ENCODE measurements around the gene MYBPC2.
"Not testable (repeated sequence)": the region's sequence is repeated elsewhere in the genome, so short reads cannot be mapped to it uniquely, and the experiment has no call there.

The MYBPC2 gene

DNA sequence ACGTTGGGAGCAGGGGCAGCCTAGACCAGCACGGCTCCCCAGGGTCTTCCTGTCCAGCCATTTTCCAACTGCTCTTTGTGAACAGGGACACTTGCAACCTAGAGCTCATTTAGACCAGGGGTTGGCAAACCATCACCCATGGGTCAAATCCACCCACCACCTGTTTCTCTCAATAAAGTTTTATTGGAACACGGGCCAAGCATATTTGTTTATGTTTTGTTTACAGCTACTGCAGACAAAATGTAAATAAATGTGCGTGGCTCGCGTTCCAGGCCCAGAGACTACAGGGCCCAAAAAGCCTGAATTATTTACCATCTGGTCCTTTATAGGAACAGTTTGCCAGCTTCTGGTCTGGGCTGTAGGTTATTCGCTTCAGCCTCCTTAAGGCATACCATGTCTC, 30.3 kb downstream of the MYBPC2 start:
- Histone ChIP-seq H3K4me1 (ENCODE audit: insufficient read depth, insufficient read length) (no peaks in the 10 kb centered on the region), H3K4me3 (ENCODE audit: insufficient read length, low read depth) (no peak overlapping the region), H3K27me3 (ENCODE audit: insufficient read depth, insufficient read length) (no peaks in the 10 kb centered on the region), H3K9ac (ENCODE audit: insufficient read length, low read depth) (no peak overlapping the region), H3K9me3 (ENCODE audit: insufficient read depth, low read length) (no peaks in the 10 kb centered on the region), H3K36me3 (ENCODE audit: insufficient read depth, insufficient read length, low read length) (no peaks in the 10 kb centered on the region)
- DNase-seq (ENCODE audit: low read depth, low spot score) = no peak
- TF ChIP-seq ZNF274 (IDR thresholded peaks at IDR 0.05; ENCODE audit: low read depth, low read length) = no peak
- TF ChIP-seq YY1 (IDR thresholded peaks at IDR 0.05; ENCODE audit: insufficient read depth, insufficient read length) = no peak
- TF ChIP-seq SUZ12 (IDR thresholded peaks at IDR 0.05; ENCODE audit: extremely low read depth, insufficient read depth, insufficient read length) = no peak

DNA sequence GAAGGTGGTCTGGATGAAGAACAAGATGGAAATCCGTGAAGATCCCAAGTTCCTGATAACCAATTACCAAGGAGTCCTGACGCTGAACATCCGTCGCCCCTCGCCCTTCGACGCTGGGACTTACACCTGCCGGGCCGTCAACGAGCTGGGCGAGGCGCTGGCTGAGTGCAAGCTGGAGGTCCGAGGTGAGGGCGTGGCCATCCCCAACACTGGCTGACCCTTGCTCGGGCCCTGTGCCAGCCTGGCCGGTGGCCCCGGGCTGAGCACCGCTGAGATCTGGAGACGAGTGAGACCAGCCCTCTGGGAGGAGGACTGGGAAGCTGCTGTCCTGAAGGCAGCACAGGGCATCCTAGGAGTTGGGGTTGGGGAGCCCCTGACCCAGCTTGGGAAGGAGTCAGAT, 31.7 kb downstream of the MYBPC2 start:
- TF ChIP-seq SUZ12 (IDR thresholded peaks at IDR 0.05; ENCODE audit: extremely low read depth, insufficient read depth, insufficient read length) = no peak
- no peak for DNase-seq (ENCODE audit: low read depth, low spot score)
- no peaks in the 10 kb centered on the region for H3K9me3 ChIP-seq (ENCODE audit: insufficient read depth, low read length)
- no peaks in the 10 kb centered on the region for H3K36me3 ChIP-seq (ENCODE audit: insufficient read depth, insufficient read length, low read length)
- H3K4me3 ChIP-seq (ENCODE audit: insufficient read length, low read depth) = no peak overlapping the region
- H3K4me1 ChIP-seq (ENCODE audit: insufficient read depth, insufficient read length) = no peaks in the 10 kb centered on the region
- no peak overlapping the region for H3K9ac ChIP-seq (ENCODE audit: insufficient read length, low read depth)
- no peaks in the 10 kb centered on the region for H3K27me3 ChIP-seq (ENCODE audit: insufficient read depth, insufficient read length)

DNA sequence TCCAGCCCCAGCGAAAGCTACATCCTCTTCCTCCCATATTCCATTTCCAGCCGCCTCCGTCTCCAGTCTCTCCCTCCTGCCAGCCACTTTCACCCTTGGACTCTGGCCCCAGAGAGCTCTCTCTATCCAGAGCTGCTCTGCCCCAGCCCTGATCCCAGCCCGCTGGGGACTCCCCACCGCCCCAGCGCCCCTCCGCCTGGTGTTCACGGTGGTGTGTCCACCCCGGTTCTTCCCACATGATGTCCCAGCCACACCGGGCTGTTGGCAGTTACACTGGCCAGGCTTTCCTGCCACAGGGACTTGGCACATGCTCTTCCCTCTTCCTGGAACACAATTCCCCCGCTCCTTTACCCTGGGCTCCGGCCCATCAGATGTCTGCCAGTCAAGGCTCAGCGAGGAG, 32.3 kb downstream of the MYBPC2 start:
- no peak overlapping the region for H3K4me3 ChIP-seq (ENCODE audit: insufficient read length, low read depth)
- TF ChIP-seq ZNF274 (IDR thresholded peaks at IDR 0.05; ENCODE audit: low read depth, low read length) (no peak), SUZ12 (IDR thresholded peaks at IDR 0.05; ENCODE audit: extremely low read depth, insufficient read depth, insufficient read length) (no peak)
- H3K9ac ChIP-seq (ENCODE audit: insufficient read length, low read depth) = no peak overlapping the region
- no peaks in the 10 kb centered on the region for H3K9me3 ChIP-seq (ENCODE audit: insufficient read depth, low read length)
- no peaks in the 10 kb centered on the region for H3K27me3 ChIP-seq (ENCODE audit: insufficient read depth, insufficient read length)
- DNase-seq (ENCODE audit: low read depth, low spot score) = no peak
- H3K36me3 ChIP-seq (ENCODE audit: insufficient read depth, insufficient read length, low read length) = no peaks in the 10 kb centered on the region
- no peaks in the 10 kb centered on the region for H3K4me1 ChIP-seq (ENCODE audit: insufficient read depth, insufficient read length)

DNA sequence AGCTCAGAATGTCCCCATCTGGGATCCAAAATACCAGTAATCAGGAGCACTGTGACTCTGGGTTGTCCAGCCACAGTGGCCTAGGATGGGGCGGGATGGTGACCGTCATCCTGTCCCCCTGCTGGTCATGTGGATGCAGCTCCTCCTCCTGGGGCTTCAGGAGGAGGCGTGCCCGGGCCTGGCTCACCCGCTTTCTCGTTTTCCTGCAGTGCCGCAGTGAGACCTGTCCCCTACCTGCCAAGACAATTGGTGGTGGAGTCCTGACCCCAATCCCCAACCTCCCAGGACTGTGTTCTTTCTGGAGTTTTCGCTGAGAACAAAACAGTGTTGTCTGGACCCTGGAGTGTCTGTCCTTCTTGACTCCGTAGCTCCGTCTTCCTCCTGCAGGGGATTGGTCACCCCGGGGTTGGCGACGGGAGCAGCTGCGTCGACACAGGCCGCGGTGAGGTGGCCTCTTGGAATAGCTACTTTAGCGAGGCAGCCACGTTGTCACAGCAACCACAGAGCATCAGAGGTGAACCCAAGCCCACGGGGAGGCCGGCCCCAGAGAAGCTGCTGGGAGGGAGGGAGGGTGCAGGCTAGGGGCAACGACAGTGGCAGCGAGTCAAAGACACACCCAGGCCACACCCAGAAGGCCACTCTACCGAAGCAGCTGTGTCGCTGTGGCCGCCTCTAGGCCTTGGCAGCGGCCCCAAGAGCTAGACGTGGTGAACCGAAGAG, 33.5 kb downstream of the MYBPC2 start:
- Histone ChIP-seq H3K9me3 (ENCODE audit: insufficient read depth, low read length) (no peaks in the 10 kb centered on the region), H3K4me3 (ENCODE audit: insufficient read length, low read depth) (no peak overlapping the region), H3K27me3 (ENCODE audit: insufficient read depth, insufficient read length) (no peaks in the 10 kb centered on the region), H3K4me1 (ENCODE audit: insufficient read depth, insufficient read length) (no peaks in the 10 kb centered on the region), H3K9ac (ENCODE audit: insufficient read length, low read depth) (no peak overlapping the region), H3K36me3 (ENCODE audit: insufficient read depth, insufficient read length, low read length) (no peaks in the 10 kb centered on the region)
- DNase-seq (ENCODE audit: low read depth, low spot score) = no peak
- TF ChIP-seq ZNF274 (IDR thresholded peaks at IDR 0.05; ENCODE audit: low read depth, low read length) (no peak), YY1 (IDR thresholded peaks at IDR 0.05; ENCODE audit: insufficient read depth, insufficient read length) (no peak), SUZ12 (IDR thresholded peaks at IDR 0.05; ENCODE audit: extremely low read depth, insufficient read depth, insufficient read length) (no peak)

DNA sequence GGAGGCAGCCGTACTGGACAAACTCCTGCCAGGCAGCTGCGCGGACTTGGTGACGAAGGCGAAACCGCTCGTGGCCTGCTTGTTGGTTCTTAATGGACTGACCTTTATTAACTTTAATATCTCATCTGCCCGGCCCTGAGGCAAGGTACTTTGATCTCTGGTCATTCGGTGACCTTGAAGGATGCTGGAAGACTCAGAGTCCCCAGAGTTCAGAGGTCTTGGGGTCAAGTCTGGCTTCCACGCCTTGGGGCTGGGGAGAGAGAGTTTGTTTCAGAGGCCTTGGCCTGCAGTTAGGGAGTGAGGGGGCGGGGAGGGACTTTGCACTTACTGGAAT, 34.0 kb downstream of the MYBPC2 start:
- H3K4me3 ChIP-seq (ENCODE audit: insufficient read length, low read depth) = no peak overlapping the region
- no peak overlapping the region for H3K9ac ChIP-seq (ENCODE audit: insufficient read length, low read depth)
- H3K9me3 ChIP-seq (ENCODE audit: insufficient read depth, low read length) = no peaks in the 10 kb centered on the region
- no peaks in the 10 kb centered on the region for H3K27me3 ChIP-seq (ENCODE audit: insufficient read depth, insufficient read length)
- no peak for DNase-seq (ENCODE audit: low read depth, low spot score)
- H3K36me3 ChIP-seq (ENCODE audit: insufficient read depth, insufficient read length, low read length) = no peaks in the 10 kb centered on the region
- TF ChIP-seq SUZ12 (IDR thresholded peaks at IDR 0.05; ENCODE audit: extremely low read depth, insufficient read depth, insufficient read length) (no peak), YY1 (IDR thresholded peaks at IDR 0.05; ENCODE audit: insufficient read depth, insufficient read length) (no peak), ZNF274 (IDR thresholded peaks at IDR 0.05; ENCODE audit: low read depth, low read length) (no peak)
- H3K4me1 ChIP-seq (ENCODE audit: insufficient read depth, insufficient read length) = no peaks in the 10 kb centered on the region

DNA sequence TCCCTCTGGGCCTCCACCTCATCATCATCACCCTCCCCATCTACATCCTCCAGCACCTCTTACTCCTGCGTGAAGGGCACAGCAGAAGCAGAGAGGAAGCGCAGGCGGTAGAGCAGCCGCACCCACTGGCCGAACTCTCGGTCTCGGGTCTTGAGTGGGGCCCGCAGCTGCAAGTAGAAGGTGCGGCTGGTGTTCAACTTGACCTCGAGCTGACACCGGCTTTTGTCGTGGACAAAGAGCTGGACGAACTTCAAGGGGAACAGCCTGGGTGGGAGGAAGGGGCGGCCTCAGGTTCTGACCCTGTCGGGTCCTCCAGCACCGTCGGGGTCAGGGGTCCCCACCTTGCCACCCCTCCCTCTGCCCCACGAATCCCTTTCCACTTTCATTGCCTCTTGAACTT, 34.9 kb downstream of the MYBPC2 start:
- H3K9ac ChIP-seq (ENCODE audit: insufficient read length, low read depth) = no peak overlapping the region
- H3K4me1 ChIP-seq (ENCODE audit: insufficient read depth, insufficient read length) = no peaks in the 10 kb centered on the region
- H3K9me3 ChIP-seq (ENCODE audit: insufficient read depth, low read length) = no peaks in the 10 kb centered on the region
- no peaks in the 10 kb centered on the region for H3K27me3 ChIP-seq (ENCODE audit: insufficient read depth, insufficient read length)
- DNase-seq (ENCODE audit: low read depth, low spot score) = no peak
- no peak overlapping the region for H3K4me3 ChIP-seq (ENCODE audit: insufficient read length, low read depth)
- H3K36me3 ChIP-seq (ENCODE audit: insufficient read depth, insufficient read length, low read length) = no peaks in the 10 kb centered on the region
- no peak for TF ChIP-seq YY1 (IDR thresholded peaks at IDR 0.05; ENCODE audit: insufficient read depth, insufficient read length)
- no peak for TF ChIP-seq SUZ12 (IDR thresholded peaks at IDR 0.05; ENCODE audit: extremely low read depth, insufficient read depth, insufficient read length)
- TF ChIP-seq ZNF274 (IDR thresholded peaks at IDR 0.05; ENCODE audit: low read depth, low read length) = no peak

DNA sequence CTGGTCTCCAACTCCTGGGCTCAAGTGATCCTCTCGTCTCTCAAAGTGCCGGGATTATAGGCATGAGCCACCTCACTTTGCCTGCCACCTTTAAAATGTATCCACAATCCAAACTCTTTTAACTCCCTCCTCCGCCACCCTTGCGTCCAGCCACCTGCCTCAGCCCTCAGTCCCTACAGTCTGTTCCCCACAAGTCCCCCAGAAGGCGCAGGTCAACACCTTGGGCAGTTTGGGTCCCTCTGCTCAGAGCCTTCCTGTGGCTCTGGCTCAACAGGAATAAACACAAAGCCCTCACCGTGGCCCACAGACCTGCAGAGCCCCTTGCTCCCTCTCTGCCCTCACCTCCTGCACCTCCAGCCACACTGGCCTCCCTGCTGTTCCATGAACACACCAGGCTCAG, 36.1 kb downstream of the MYBPC2 start:
- H3K4me3 ChIP-seq (ENCODE audit: insufficient read length, low read depth) = no peak overlapping the region
- TF ChIP-seq SUZ12 (IDR thresholded peaks at IDR 0.05; ENCODE audit: extremely low read depth, insufficient read depth, insufficient read length) (no peak), ZNF274 (IDR thresholded peaks at IDR 0.05; ENCODE audit: low read depth, low read length) (no peak), YY1 (IDR thresholded peaks at IDR 0.05; ENCODE audit: insufficient read depth, insufficient read length) (no peak)
- no peak overlapping the region for H3K9ac ChIP-seq (ENCODE audit: insufficient read length, low read depth)
- H3K9me3 ChIP-seq (ENCODE audit: insufficient read depth, low read length) = no peaks in the 10 kb centered on the region
- H3K4me1 ChIP-seq (ENCODE audit: insufficient read depth, insufficient read length) = no peaks in the 10 kb centered on the region
- H3K36me3 ChIP-seq (ENCODE audit: insufficient read depth, insufficient read length, low read length) = no peaks in the 10 kb centered on the region
- no peak for DNase-seq (ENCODE audit: low read depth, low spot score)
- H3K27me3 ChIP-seq (ENCODE audit: insufficient read depth, insufficient read length) = no peaks in the 10 kb centered on the region

DNA sequence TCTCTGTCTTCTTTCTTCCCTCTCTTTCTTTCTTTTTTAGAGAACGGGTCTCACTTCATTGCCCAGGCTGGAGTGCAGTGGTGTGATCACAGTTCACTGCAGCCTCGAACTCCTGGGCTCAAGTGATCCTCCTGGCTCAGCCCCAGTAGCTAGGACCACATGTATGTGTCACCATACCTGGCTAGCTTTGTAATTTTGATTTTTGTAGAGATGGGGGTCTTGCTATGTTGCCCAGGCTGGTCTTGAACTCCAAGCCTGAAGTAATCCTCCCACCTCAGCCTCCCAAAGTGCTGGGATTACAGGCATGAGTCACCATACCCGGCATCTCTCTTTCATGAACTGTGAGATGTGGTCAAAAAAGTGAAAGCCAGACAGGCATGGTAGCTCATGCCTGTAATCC, 40.6 kb downstream of the MYBPC2 start:
- not testable (repeated sequence) for H3K4me1 ChIP-seq (ENCODE audit: insufficient read depth, insufficient read length); H3K9ac ChIP-seq (ENCODE audit: insufficient read length, low read depth); DNase-seq (ENCODE audit: low read depth, low spot score); H3K36me3 ChIP-seq (ENCODE audit: insufficient read depth, insufficient read length, low read length); H3K9me3 ChIP-seq (ENCODE audit: insufficient read depth, low read length); H3K27me3 ChIP-seq (ENCODE audit: insufficient read depth, insufficient read length); H3K4me3 ChIP-seq (ENCODE audit: insufficient read length, low read depth)

All from NT2/D1 (cell line).